NCI-H1417 treated with DMSO at 0.1 percent for 48 hours (cell line): Measurements from ENCODE around the gene IKZF4.
"Not testable (repeated sequence)": the region's sequence is repeated elsewhere in the genome, so short reads cannot be mapped to it uniquely, and the experiment has no call there.

ENCODE experiments used
- DNase-seq: peaks from one replicate; lab custom pipeline; 2025; lab: John Stamatoyannopoulos, UW

IKZF4 gene

GRCh38 chr12:56040151-56040550 is 19.3 kb downstream of the IKZF4 start:
- DNase-seq = no peak

DNA sequence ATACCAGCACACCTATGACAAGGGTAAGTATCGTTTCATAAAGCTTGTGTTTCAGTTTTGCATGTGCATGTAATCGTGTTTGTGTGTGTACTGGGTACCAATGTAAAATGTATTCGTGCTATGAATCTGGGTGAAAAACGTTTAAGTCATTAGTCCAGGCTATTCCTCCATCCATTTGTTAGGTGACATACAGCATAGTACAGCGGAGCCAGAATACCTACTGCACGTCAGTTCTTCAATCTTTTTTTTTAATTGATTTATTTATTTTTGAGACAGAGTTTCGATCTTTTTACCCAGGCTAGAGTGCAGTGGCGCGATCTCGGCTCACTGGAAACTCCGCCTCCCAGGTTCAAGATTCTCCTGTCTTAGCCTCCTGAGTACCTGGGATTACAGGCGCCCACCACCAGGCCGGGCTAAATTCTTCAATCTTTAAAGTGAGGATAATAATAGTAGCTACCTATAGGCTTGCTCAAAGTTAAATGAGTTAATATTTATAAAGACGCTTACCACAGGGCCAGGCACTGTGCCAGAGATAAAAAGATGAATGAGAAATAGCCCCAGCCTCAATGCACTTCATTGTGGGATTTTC is 20.2 kb downstream of the IKZF4 start:
- DNase-seq = no peak

DNA sequence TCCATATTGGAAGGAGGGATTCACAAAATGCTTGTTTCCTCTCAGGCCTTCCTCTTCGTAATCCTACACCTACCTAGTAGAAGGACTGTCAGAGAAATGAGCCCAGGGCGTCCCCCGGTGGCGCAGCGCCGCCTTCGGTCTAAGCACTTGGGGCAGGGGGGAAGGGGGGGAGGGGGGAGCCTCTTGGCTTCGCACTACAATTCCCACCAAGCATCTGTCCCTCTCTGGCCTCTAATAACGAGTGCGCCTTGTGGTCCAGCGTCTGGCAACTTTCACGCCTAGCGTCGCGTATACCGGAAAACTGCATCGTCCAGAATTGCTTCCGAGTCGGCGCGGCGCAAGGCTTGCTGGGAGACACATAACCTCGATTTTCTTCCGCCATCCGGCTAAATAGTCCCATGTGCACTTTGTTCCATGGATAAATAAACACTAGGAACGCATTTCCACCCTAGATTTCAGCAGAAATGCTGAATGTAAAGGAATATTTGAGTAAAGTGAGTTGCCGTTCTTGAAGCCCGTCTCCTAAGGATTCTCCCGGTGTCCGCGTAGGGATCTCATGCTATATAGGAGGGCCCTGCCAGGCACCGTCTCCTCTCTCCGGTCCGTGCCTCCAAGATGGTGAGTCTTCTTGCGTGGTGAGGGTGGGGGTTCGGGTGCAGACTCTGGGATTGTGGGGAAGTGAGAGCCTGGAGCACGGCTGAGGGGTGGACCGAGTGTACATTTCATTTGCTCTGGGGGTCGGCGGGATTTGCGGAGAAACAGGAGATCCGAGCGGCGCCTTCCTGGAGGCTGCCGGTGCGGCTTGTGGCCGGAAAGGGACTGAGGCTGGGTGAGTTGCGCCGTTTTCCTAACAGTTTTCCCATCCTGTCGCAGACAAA is 20.9 kb downstream of the IKZF4 start, which contains the start of gene RPS26:
Gene RPS26, plus strand, starts transcription at position 367 of the 878 bp plus-strand sequence. Its CDS starts 249 bp downstream, at position 616.
- DNase-seq = peak; percentile 98

- not testable (repeated sequence) for DNase-seq
Observed at GRCh38 chr12:56042430-56042813, 21.6 kb downstream of the IKZF4 start.

DNA sequence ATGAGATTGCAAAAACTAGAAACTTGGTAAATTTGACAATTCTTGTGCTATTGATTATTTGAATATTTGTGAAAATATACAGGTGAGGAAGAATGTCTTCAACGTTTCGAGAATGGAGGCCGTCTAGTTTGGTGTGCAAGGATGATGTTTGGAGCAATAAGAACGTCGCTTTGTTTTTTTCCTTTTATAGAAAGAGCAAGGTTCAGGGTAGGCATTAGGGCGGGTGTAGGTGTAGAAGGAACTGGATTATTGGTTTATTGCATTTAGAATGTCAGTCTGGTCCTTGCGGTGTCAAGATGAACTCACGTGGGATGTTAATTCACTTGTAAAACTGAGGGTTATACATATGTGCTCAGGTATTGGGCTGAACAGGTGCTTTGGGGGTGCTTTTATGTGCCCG is 22.0 kb downstream of the IKZF4 start:
- no peak for DNase-seq

- DNase-seq = no peak
Observed at GRCh38 chr12:56046027-56046780, 25.4 kb downstream of the IKZF4 start.

DNA sequence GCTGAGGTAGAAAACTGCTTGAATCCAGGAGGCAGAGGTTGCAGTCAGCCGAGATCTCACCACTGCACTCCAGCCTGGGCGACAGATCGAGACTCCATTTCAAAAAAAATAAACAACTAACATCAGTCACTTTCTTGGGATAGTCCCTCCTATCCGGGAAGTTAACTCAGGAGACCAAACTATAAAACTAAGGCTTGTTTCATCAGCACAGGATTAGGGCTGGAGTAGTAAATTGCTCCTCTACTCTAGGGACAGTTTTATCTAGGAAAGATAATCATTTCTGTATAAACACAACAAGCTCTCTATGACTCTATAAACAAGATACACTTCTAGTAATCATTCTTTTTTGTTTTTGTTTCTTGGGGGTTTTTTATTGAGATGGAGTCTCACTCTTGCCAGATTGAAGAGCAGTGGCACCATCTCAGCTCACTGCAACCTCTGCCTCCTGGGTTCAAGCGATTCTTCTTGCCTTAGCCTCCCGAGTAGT is 32.6 kb downstream of the IKZF4 start:
- DNase-seq = no peak

DNA sequence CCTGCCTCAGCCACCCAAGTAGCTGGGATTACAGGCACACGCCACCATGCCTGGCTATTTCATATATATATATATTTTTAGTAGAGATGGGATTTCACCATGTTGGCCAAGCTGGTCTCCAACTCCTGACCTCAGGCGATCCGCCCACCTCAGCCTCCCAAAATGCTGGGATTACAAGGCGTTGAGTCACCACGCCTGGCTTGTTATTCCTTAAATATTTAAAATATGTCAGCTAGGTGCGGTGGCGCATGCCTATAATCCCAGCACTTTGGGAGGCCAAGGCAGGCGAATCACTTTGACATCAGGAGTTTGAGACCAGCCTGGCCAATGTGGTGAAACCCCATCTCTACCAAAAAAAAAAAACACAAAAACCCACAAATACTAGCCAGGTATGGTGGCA is 39.1 kb downstream of the IKZF4 start:
- not testable (repeated sequence) for DNase-seq

- no peak for DNase-seq
Observed at GRCh38 chr12:56061982-56062381, 41.1 kb downstream of the IKZF4 start.

DNA sequence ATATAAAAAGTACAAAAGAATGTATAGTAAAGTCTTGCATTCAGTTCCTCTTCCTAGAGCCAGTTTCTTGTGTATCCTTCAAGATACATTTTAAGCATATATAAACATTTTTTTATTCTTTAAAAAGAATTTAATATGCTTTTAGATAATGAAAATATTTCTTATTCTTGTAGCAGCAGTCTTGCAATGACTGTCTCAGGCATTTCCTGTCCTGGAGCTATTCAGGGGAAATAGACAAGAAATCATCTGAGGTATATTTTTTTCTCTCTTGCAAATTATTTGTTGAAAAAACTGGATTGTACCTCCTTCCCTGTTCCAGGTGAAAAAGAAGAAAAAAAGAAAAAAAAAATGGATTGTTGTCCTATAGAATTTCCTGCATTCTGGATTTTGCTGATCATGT is 42.2 kb downstream of the IKZF4 start:
- DNase-seq = no peak

- no peak for DNase-seq
Observed at GRCh38 chr12:56071648-56072047, 50.8 kb downstream of the IKZF4 start.

GRCh38 chr12:56074396-56074795 is 53.6 kb downstream of the IKZF4 start:
- DNase-seq = no peak

- not testable (repeated sequence) for DNase-seq
Observed at GRCh38 chr12:56077966-56078365, 57.1 kb downstream of the IKZF4 start.

DNA sequence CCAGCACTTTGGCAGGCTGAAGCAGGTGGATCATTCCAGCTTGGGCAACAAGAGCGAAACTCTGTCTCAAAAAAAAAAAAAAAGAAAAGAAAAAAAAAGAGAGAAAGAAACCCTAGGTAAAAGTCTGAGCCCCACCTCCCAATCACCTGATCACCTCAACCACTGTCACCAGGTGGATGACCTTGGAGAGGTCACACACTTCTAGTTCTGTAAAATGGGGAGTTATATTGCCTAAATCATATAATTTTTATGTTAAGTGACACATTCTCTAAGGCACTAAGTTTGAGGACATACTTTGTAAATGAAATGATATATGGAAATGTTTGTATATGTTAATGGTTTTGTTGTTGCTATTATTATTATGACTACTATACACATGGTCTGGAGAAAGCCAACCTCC is 57.6 kb downstream of the IKZF4 start:
- DNase-seq = no peak

DNA sequence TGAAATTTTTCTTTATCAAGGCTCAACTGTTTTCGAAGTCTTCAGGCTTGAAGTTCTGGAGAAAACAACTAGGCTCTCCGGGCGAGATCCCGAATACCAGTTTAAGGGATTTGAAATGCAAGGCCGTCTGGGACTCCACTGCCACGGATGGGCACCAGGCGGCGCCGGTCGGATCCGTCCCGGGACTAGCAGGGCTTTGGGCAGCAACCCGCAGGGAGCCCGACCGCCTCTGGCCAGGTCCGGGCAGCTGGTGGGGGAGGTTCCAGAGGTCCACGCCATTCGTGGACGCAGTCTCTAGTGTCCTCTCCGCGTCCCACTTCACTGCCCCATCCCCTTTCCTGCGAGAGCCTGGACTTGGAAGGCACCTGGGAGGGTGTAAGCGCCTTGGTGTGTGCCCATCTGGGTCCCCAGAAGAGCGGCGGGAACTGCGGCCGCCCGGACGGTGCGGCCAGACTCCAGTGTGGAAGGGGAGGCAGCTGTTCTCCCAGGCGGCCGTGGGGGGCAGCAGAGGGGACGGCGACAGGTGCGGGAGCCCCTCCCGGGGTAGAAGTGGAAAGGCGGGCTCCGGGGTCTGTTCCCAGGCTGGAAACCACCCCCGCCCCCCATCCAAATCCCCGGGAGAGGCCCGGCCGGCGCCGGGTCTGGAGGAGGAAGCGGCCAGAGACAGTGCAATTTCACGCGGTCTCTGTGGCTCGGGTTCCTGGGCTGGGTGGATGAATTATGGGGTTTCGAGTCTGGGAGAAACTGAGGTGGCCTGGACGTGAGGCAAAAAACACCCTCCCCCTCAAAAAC is 58.3 kb downstream of the IKZF4 start:
- DNase-seq = no peak

GRCh38 chr12:56079723-56080555 is 59.1 kb downstream of the IKZF4 start, which contains the start of gene ERBB3:
Gene ERBB3, plus strand, starts transcription at chr12:56080165. Its CDS starts 136 bp downstream, at chr12:56080301.
- no peak for DNase-seq

- DNase-seq = no peak
Observed at GRCh38 chr12:56080556-56081138, 59.8 kb downstream of the IKZF4 start.

- no peak for DNase-seq
Observed at GRCh38 chr12:56081393-56082347, 60.8 kb downstream of the IKZF4 start.

DNA sequence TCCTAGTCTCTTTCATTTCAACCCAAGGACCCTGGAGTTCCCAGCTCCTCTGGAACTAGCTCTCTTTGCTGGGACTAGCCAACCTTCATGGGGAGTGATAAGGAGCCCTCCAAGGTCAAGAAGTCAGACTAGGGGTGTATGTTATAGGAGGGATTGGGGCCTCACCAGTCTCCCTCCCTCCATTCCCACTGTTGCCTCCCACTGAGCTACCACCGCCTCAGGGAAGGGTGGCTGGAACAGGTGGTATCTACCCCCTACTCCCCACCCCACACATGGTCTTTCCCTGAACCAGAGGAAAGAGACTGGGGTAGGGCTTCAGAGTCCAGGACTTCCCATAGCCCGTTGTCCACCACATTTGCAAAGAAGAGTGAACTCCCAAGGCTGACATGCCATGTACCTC is 61.5 kb downstream of the IKZF4 start:
- no peak for DNase-seq
